OCI-LY3 (cell line): ENCODE results near the gene EXOSC7.

Source experiments
- EZH2phosphoT487 ChIP-seq: fragments of 200-600 bp; shearing (Covaris generic); IDR thresholded peaks from 2 replicates; pipeline ENCODE4 v1.6.1; 2018; ENCODE audit warnings: antibody characterized with exemption, mixed run types, low read depth
- TF ChIP-seq, protein P1 (sequence below): fragments of 200-600, 300-600 bp; sonication (generic); IDR thresholded peaks from 2 replicates; pipeline ENCODE4 v1.5.1; 2014; ENCODE audit warnings: antibody characterized with exemption, low read length, low read depth

GRCh38 chr3:45026957-45027356 is 50.9 kb downstream of the EXOSC7 start:
- TF ChIP-seq, protein P1, sequence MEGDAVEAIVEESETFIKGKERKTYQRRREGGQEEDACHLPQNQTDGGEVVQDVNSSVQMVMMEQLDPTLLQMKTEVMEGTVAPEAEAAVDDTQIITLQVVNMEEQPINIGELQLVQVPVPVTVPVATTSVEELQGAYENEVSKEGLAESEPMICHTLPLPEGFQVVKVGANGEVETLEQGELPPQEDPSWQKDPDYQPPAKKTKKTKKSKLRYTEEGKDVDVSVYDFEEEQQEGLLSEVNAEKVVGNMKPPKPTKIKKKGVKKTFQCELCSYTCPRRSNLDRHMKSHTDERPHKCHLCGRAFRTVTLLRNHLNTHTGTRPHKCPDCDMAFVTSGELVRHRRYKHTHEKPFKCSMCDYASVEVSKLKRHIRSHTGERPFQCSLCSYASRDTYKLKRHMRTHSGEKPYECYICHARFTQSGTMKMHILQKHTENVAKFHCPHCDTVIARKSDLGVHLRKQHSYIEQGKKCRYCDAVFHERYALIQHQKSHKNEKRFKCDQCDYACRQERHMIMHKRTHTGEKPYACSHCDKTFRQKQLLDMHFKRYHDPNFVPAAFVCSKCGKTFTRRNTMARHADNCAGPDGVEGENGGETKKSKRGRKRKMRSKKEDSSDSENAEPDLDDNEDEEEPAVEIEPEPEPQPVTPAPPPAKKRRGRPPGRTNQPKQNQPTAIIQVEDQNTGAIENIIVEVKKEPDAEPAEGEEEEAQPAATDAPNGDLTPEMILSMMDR: no peak
- TF ChIP-seq EZH2phosphoT487: no peak
